ENCODE measurements around the gene TRIAP1. TPM values are rescaled to one million over a fixed set of nuclear protein-coding genes. Genes with fewer than 3 reads are reported as not detected.

The TRIAP1 gene
- total RNA-seq, 1 experiment from 2014 or later, result 27.5 TPM

DNA sequence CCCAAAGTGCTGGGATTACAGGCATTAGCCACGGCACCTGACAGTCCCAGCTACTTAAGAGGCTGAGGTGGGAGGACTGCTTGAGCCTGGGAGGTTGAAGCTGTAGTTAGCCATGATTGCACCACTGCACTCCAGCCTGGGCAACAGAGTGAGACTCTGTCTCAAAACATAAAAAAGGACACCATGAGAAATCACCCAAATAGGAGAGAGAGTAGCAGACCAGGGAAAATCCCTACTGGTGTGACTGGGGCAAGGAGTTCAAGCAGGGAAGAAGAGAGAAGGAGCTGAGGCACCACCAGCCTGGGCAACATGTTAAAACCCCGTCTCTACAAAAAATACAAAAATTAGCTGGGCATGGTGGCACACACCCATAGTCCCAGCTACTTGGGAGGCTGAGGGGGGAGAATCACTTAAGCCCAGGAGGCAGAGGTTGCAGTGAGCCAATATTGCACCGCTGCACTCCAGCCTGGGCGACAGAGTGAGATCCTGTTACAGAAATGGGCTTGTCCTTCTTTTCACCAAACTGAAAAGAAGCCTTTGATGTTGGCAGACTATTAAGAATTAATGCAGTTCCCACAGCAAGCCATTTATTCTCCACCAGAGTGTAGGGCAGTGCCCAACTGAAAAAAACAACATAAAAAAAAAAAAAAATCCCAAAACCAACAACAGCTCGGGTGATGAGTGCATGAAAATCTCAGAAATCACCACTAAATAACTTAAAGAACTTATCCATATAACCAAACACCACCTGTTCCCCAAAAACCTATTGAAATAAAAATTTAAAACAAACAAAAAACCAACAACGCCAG lies 27.8 kb upstream of the TRIAP1 start:
- H3K4me2 ChIP-seq, result peak overlapping the region; percentile 65
- CTCF ChIA-PET, result interaction anchor here (0.5 to 1.2 kb wide), 5 partner anchors 21 to 351 kb away, joined by 3 to 5 read pairs (median 4); partner anchors contain the start of genes DYNLL1 and RPLP0
- peak in 1 of 2 experiments; percentile 65 for DNase-seq
- H3K9me3 ChIP-seq (ENCODE audit: insufficient read depth, low read depth), result no peaks in the 10 kb centered on the region
- H3K27me3 ChIP-seq (ENCODE audit: insufficient read depth, low read depth), result no peaks in the 10 kb centered on the region
- H3K36me3 ChIP-seq (ENCODE audit: low read depth), result no peaks in the 10 kb centered on the region
- H3F3A ChIP-seq (ENCODE audit: insufficient read depth, low read depth), result peaks cover 30% of the 10 kb centered on the region
- TF ChIP-seq EZH2 (IDR thresholded peaks at IDR 0.05; ENCODE audit: low read depth), result no peak
- TF ChIP-seq, protein P1, sequence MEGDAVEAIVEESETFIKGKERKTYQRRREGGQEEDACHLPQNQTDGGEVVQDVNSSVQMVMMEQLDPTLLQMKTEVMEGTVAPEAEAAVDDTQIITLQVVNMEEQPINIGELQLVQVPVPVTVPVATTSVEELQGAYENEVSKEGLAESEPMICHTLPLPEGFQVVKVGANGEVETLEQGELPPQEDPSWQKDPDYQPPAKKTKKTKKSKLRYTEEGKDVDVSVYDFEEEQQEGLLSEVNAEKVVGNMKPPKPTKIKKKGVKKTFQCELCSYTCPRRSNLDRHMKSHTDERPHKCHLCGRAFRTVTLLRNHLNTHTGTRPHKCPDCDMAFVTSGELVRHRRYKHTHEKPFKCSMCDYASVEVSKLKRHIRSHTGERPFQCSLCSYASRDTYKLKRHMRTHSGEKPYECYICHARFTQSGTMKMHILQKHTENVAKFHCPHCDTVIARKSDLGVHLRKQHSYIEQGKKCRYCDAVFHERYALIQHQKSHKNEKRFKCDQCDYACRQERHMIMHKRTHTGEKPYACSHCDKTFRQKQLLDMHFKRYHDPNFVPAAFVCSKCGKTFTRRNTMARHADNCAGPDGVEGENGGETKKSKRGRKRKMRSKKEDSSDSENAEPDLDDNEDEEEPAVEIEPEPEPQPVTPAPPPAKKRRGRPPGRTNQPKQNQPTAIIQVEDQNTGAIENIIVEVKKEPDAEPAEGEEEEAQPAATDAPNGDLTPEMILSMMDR (conservative IDR thresholded peaks at IDR 0.05), result no peak
- peak overlapping the region; percentile 18; the same call in 1 of the 2 replicates for H3K4me3 ChIP-seq
- POLR2A ChIA-PET (ENCODE audit: unreplicated experiment), result interaction anchor here (0.5 to 1.2 kb wide), 9 partner anchors 15 to 605 kb away, joined by 3 to 26 read pairs (median 5); partner anchors contain the start of genes DYNLL1 and POP5
- no peaks in the 10 kb centered on the region for H3K9me2 ChIP-seq (ENCODE audit: insufficient read depth)
- H2AFZ ChIP-seq, result no peak overlapping the region
- H3K79me2 ChIP-seq (ENCODE audit: low read depth), result peaks cover 46% of the 10 kb centered on the region
- no TSS peak for BruUV-seq (replicated peaks)
- H4K20me1 ChIP-seq (ENCODE audit: insufficient read depth), result no peaks in the 10 kb centered on the region
- peak overlapping the region; percentile 84 for H3K27ac ChIP-seq
- intact Hi-C loops (cut with micrococcal nuclease; ENCODE audit: unreplicated experiment), result loop anchor here (1.0 to 2.0 kb wide), 2 partner anchors 21 to 60 kb away; partner anchors contain the start of gene RNF10
- peaks cover 54% of the 10 kb centered on the region for H3K4me1 ChIP-seq (replicated peaks; ENCODE audit: insufficient read depth)

DNA sequence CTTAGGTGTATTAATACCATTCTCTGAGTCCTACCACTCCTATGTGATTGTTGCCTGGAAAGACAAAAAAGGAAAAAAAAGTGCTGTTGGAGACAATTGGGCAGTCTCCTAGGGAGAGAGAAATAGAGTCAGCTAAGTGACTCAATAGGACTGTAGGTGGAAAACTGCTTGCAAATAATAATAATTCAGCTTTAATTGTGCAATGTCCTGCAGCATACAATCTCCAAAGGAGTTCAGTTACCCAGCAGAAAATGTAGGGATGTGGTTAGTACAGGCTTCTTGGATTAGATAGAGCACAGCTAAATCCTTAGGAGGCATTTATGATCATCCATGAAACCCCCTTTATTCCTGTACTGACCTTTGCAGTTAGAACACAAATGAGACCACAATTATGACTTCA lies 26.3 kb upstream of the TRIAP1 start:
- no peak for DNase-seq
- CTCF ChIA-PET, result interaction anchor here (1.1 kb wide), 1 partner anchor 23 kb away, joined by 4 read pairs; no protein-coding TSS in a partner anchor
- no peak for TF ChIP-seq EZH2 (IDR thresholded peaks at IDR 0.05; ENCODE audit: low read depth)
- TF ChIP-seq, protein P1 (conservative IDR thresholded peaks at IDR 0.05), result no peak
- H3K4me3 ChIP-seq, result no peak overlapping the region
- no peaks in the 10 kb centered on the region for H3K9me3 ChIP-seq (ENCODE audit: insufficient read depth, low read depth)
- peak overlapping the region; percentile 65; the same call in 1 of the 2 replicates for H3K4me2 ChIP-seq
- H4K20me1 ChIP-seq (ENCODE audit: insufficient read depth), result peaks cover 8% of the 10 kb centered on the region
- peaks cover 60% of the 10 kb centered on the region for H3K4me1 ChIP-seq (replicated peaks; ENCODE audit: insufficient read depth)
- H3K79me2 ChIP-seq (ENCODE audit: low read depth), result peaks cover 61% of the 10 kb centered on the region
- H3K36me3 ChIP-seq (ENCODE audit: low read depth), result no peaks in the 10 kb centered on the region; the same call in 1 of the 2 replicates
- no peak overlapping the region for H2AFZ ChIP-seq
- POLR2A ChIA-PET (ENCODE audit: unreplicated experiment), result interaction anchor here (0.6 kb wide), 1 partner anchor 155 kb away, joined by 6 read pairs; no protein-coding TSS in a partner anchor
- peak overlapping the region; percentile 84 for H3K27ac ChIP-seq
- H3K9me2 ChIP-seq (ENCODE audit: insufficient read depth), result no peaks in the 10 kb centered on the region
- intact Hi-C loops (cut with micrococcal nuclease; ENCODE audit: unreplicated experiment), result no loop called here
- no TSS peak for BruUV-seq (replicated peaks)
- no peaks in the 10 kb centered on the region for H3K27me3 ChIP-seq (ENCODE audit: insufficient read depth, low read depth)
- peaks cover 31% of the 10 kb centered on the region for H3F3A ChIP-seq (ENCODE audit: insufficient read depth, low read depth)

DNA sequence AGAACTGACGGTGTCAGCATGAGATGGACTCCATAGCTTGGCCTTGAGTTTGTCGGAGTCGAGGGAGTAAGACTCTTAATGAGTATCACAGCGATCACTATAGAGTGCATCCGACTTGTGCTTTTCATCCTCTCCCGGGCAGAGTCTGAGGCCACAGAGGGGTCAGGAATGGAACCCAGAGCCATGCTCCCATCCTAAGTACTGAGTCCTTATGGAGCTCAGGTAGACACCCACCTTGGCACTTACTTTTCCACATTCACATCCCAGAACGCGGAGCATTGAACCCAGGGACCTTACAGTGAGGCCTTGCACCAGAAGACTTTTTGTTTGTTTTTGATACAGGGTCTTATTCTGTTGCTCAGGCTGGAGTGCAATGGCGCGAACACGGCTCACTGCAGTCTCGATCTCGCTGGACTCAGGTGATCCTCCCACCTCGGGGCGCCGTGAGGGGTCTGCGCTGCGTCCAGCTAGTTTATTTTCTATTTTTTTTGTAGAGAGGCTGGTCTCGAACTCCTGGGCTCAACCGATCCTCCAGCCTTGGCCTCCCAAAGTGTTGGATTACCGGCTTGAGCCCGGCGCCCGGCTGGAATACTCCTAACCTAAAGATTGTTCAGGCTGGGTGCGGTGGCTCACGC lies 24.1 kb upstream of the TRIAP1 start:
- Histone ChIP-seq H3K27me3 (ENCODE audit: insufficient read depth, low read depth) (no peaks in the 10 kb centered on the region), H3F3A (ENCODE audit: insufficient read depth, low read depth) (peaks cover 44% of the 10 kb centered on the region), H3K36me3 (ENCODE audit: low read depth) (peaks cover 10% of the 10 kb centered on the region; the same call in 1 of the 2 replicates), H3K27ac (no peak overlapping the region), H3K79me2 (ENCODE audit: low read depth) (peaks cover 79% of the 10 kb centered on the region), H3K4me2 (peak overlapping the region; percentile 94), H2AFZ (peak overlapping the region; percentile 94), H4K20me1 (ENCODE audit: insufficient read depth) (peaks cover 31% of the 10 kb centered on the region), H3K4me3 (peak overlapping the region; percentile 77), H3K9me2 (ENCODE audit: insufficient read depth) (no peaks in the 10 kb centered on the region), H3K4me1 (replicated peaks; ENCODE audit: insufficient read depth) (peaks cover 58% of the 10 kb centered on the region), H3K9me3 (ENCODE audit: insufficient read depth, low read depth) (no peaks in the 10 kb centered on the region)
- TF ChIP-seq, protein P1 (conservative IDR thresholded peaks at IDR 0.05), result no peak
- TF ChIP-seq EZH2 (IDR thresholded peaks at IDR 0.05; ENCODE audit: low read depth), result no peak
- CTCF ChIA-PET, result interaction anchor here (0.5 to 0.7 kb wide), 3 partner anchors 27 to 353 kb away, joined by 5 to 12 read pairs (median 8); partner anchors contain the start of gene RAB35
- intact Hi-C loops (cut with micrococcal nuclease; ENCODE audit: unreplicated experiment), result no loop called here
- no TSS peak for BruUV-seq (replicated peaks)
- peak in 1 of 2 experiments; percentile 12 for DNase-seq
- POLR2A ChIA-PET (ENCODE audit: unreplicated experiment), result interaction anchor here (1.0 kb wide), 1 partner anchor 179 kb away, joined by 6 read pairs; no protein-coding TSS in a partner anchor

All from PC-9 (cell line).